DMS114 treated with DMSO at 0.1 percent for 48 hours (cell line): ENCODE results near the gene DTNA.

ENCODE experiments used
- DNase-seq: peaks from one replicate; lab custom pipeline; 2025; ENCODE audit not compliant: unreplicated experiment; lab: John Stamatoyannopoulos, UW

Gene DTNA

GRCh38 chr18:34805103-34805877 lies 95.2 kb downstream of the DTNA start:
- no peak for DNase-seq

GRCh38 chr18:34805878-34806351 lies 95.8 kb downstream of the DTNA start:
- DNase-seq: no peak

- no peak for DNase-seq
Measured at GRCh38 chr18:34806527-34806926, 96.4 kb downstream of the DTNA start.

- DNase-seq: no peak
Measured at GRCh38 chr18:34807106-34807796, 97.2 kb downstream of the DTNA start.

GRCh38 chr18:34808389-34808788 lies 98.3 kb downstream of the DTNA start:
- DNase-seq: no peak

GRCh38 chr18:34809451-34810072 lies 99.5 kb downstream of the DTNA start:
- no peak for DNase-seq

GRCh38 chr18:34816183-34816582 lies 106.1 kb downstream of the DTNA start:
- DNase-seq: no peak

- no peak for DNase-seq
Measured at GRCh38 chr18:34817636-34818035, 107.5 kb downstream of the DTNA start.

- no peak for DNase-seq
Measured at GRCh38 chr18:34818064-34818463, 108.0 kb downstream of the DTNA start.

GRCh38 chr18:34820360-34821065 lies 110.4 kb downstream of the DTNA start:
- DNase-seq: no peak

- no peak for DNase-seq
Measured at GRCh38 chr18:34821669-34822210, 111.6 kb downstream of the DTNA start.

GRCh38 chr18:34828093-34828492 lies 118.0 kb downstream of the DTNA start:
- no peak for DNase-seq

- DNase-seq: no peak
Measured at GRCh38 chr18:34834897-34835296, 124.8 kb downstream of the DTNA start.

- no peak for DNase-seq
Measured at GRCh38 chr18:34835466-34835865, 125.4 kb downstream of the DTNA start.

GRCh38 chr18:34837769-34838272 lies 127.7 kb downstream of the DTNA start:
- DNase-seq: no peak

- no peak for DNase-seq
Measured at GRCh38 chr18:34838669-34839068, 128.6 kb downstream of the DTNA start.

- DNase-seq: no peak
Measured at GRCh38 chr18:34840256-34840826, 130.2 kb downstream of the DTNA start.

- no peak for DNase-seq
Measured at GRCh38 chr18:34841891-34842290, 131.8 kb downstream of the DTNA start.

- no peak for DNase-seq
Measured at GRCh38 chr18:34844072-34844471, 134.0 kb downstream of the DTNA start.

- DNase-seq: no peak
Measured at GRCh38 chr18:34844732-34845459, 134.8 kb downstream of the DTNA start.
